Retinal pigment epithelial cell (primary cell): ENCODE results near the gene AP1S3.

Experiments
- DNase-seq: peaks from one replicate; pipeline ENCODE4 v3.0.0-alpha.2; 2010; ENCODE audit warnings: low read depth
- H3K4me3 ChIP-seq: 2 replicates; pipeline ENCODE4 v1.5.1; 2011; ENCODE audit warnings: mild to moderate bottlenecking, low read length, control low read depth, moderate library complexity
- TF ChIP-seq, protein P1 (sequence below): conservative IDR thresholded peaks from 2 replicates; pipeline ENCODE4 v1.5.1; 2011; ENCODE audit warnings: low read depth, low read length, control low read depth, inconsistent platforms

The AP1S3 gene

GRCh38 chr2:223735035-223735640 lies 102.2 kb downstream of the AP1S3 start:
- DNase-seq, result no peak
- TF ChIP-seq, protein P1, sequence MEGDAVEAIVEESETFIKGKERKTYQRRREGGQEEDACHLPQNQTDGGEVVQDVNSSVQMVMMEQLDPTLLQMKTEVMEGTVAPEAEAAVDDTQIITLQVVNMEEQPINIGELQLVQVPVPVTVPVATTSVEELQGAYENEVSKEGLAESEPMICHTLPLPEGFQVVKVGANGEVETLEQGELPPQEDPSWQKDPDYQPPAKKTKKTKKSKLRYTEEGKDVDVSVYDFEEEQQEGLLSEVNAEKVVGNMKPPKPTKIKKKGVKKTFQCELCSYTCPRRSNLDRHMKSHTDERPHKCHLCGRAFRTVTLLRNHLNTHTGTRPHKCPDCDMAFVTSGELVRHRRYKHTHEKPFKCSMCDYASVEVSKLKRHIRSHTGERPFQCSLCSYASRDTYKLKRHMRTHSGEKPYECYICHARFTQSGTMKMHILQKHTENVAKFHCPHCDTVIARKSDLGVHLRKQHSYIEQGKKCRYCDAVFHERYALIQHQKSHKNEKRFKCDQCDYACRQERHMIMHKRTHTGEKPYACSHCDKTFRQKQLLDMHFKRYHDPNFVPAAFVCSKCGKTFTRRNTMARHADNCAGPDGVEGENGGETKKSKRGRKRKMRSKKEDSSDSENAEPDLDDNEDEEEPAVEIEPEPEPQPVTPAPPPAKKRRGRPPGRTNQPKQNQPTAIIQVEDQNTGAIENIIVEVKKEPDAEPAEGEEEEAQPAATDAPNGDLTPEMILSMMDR, result no peak
- no peak overlapping the region for H3K4me3 ChIP-seq

DNA sequence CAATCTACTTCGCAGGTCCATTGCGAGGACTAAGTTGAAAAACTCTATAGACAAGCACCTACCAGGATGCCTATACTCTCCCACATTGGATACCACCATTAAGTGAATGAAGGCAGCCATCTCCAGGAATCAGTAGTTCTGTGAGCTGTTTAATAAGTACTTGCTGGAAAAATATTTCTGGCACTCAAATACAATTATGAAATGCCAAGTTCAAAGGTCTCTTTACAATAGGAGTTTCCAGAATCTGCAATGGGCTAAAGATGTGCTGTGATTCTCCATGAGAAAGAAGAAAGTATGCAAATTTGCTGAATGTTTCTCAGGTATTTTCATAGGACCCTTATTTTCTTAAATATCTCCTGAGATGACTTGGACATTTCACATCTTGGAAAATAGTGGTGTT lies 103.0 kb downstream of the AP1S3 start:
- TF ChIP-seq, protein P1, result no peak
- no peak for DNase-seq
- no peak overlapping the region for H3K4me3 ChIP-seq

DNA sequence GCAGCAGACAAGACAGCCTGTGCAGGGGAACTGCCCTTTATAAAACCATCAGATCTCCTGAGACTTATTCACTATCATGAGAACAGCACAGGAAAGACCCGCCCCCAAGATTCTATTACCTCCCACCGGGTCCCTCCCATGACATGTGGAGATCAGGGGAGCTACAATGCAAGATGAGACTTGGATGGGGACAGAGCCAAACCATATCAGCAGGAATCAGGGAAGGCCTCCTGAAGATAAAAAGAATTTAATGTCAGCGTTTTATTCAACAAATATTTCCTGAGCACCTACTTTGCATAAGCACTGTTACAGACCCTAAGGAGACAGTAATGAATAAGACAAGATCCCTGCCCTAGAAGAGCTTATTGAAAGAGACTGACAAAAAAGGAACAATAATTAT lies 105.0 kb downstream of the AP1S3 start:
- TF ChIP-seq, protein P1, result no peak
- no peak overlapping the region for H3K4me3 ChIP-seq
- DNase-seq, result no peak

DNA sequence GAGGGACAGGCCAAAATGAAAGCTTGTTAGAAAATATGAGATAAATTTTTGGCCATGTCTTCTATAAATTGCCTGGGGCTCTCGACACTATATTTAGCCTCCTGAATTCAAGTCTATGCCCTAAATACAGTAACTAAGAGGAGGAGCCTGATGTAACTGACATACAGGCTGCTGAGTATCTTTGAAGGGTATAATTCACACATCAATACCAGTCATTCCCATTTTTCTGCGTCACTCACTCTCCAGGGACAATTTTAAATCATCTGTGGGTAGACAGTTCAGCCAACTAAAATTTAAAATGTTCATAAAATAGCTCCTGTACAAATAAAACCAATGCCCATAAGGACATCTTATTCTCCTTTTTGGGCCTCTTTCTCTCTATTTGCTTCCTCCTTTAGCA lies 105.9 kb downstream of the AP1S3 start:
- TF ChIP-seq, protein P1, result no peak
- no peak for DNase-seq
- H3K4me3 ChIP-seq, result no peak overlapping the region

GRCh38 chr2:223729781-223730180 lies 107.6 kb downstream of the AP1S3 start:
- no peak overlapping the region for H3K4me3 ChIP-seq
- DNase-seq, result no peak
- TF ChIP-seq, protein P1, result no peak

DNA sequence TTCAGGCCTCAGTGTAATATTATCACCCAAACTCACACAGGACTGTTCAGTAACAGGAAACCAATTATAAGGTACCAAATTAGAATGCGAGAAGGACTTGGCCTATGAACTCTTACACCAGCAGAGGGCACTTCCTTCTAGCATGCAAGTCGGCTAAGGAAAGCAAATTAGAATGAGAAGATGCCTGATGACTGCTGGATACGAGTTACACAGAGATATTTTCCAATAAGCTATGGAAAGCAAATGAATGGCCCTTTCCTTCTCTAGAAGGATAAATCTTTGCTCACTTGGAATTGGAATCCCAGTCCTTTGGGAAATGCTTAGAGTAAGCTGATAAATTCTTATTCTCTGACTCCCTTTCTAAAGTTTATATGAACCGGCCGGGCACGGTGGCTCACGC lies 109.8 kb downstream of the AP1S3 start:
- peak; percentile 74 for DNase-seq

More for the DNA sequence above, 109.8 kb downstream of the AP1S3 start:
- TF ChIP-seq, protein P1, result peak; percentile 77
- no peak overlapping the region for H3K4me3 ChIP-seq
